SH-SY5Y (cell line): Measurements from ENCODE around the gene UBE2S.

Experiments used
- GATA2 ChIP-seq: IDR thresholded peaks from 2 replicates; pipeline ENCODE4 v1.6.1; 2011; ENCODE audit warnings: mild to moderate bottlenecking, low read depth, low read length
- GATA3 ChIP-seq: IDR thresholded peaks from 2 replicates; pipeline ENCODE4 v1.6.1; 2011; ENCODE audit warnings: low read depth, mild to moderate bottlenecking, low read length, moderate library complexity

GRCh38 chr19:55358943-55359908, 48.4 kb downstream of the UBE2S start:
- TF ChIP-seq GATA2 (no peak), GATA3 (no peak)
